ENCODE results near the gene PHF21A. TPM values are rescaled to one million over a fixed set of nuclear protein-coding genes. Genes with fewer than 3 reads are reported as not detected.

PHF21A gene
- total RNA-seq, 1 experiment from 2014 or later: 29.4 TPM

GRCh38 chr11:45927332-45927683, 193.9 kb downstream of the PHF21A start:
- Mint-ChIP-seq H3K27me3 (ENCODE audit: low read depth) (no peaks in the 10 kb centered on the region), H3K27ac (peak overlapping the region; percentile 32; the same call in 1 of the 2 replicates), H3K9me3 (no peaks in the 10 kb centered on the region), H3K4me1 (peaks cover 8% of the 10 kb centered on the region), H3K4me3 (no peak overlapping the region), H3K36me3 (peaks cover 32% of the 10 kb centered on the region)
- ChIA-PET CTCF (interaction anchor here (1.0 kb wide), 1 partner anchor 38 kb away, joined by 4 read pairs; no protein-coding TSS in a partner anchor), POLR2A (no interaction called here)
- no peak for ATAC-seq
- TF ChIP-seq SOX15 (CRISPR knock-in tag; IDR thresholded peaks at IDR 0.05) (no peak), ZNF232 (CRISPR knock-in tag; IDR thresholded peaks at IDR 0.05) (no peak), ZNF416 (CRISPR knock-in tag; IDR thresholded peaks at IDR 0.05) (0 out of 2 replicates have a peak, but pooled peaks have one; percentile 21)
- no peak for DNase-seq (ENCODE audit: low spot score)

GRCh38 chr11:45926536-45927331, 194.5 kb downstream of the PHF21A start:
- peaks cover 8% of the 10 kb centered on the region for H3K4me1 Mint-ChIP-seq
- POLR2A ChIA-PET: no interaction called here
- H3K27ac Mint-ChIP-seq: no peak overlapping the region
- no peaks in the 10 kb centered on the region for H3K9me3 Mint-ChIP-seq
- H3K27me3 Mint-ChIP-seq (ENCODE audit: low read depth): no peaks in the 10 kb centered on the region
- peaks cover 28% of the 10 kb centered on the region for H3K36me3 Mint-ChIP-seq
- ATAC-seq: no peak
- TF ChIP-seq GRHL2 (CRISPR knock-in tag; IDR thresholded peaks at IDR 0.05; ENCODE audit: insufficient replicate concordance, severe bottlenecking) (no peak), FOXJ3 (CRISPR knock-in tag; IDR thresholded peaks at IDR 0.05; ENCODE audit: borderline replicate concordance) (no peak), ZNF317 (CRISPR knock-in tag; IDR thresholded peaks at IDR 0.05; ENCODE audit: borderline replicate concordance, low read depth) (no peak), ZNF121 (CRISPR knock-in tag; IDR thresholded peaks at IDR 0.05) (no peak), JAZF1 (CRISPR knock-in tag; IDR thresholded peaks at IDR 0.05) (no peak), ATF2 (CRISPR knock-in tag; IDR thresholded peaks at IDR 0.05; ENCODE audit: borderline replicate concordance, low read depth) (no peak), HMGA2 (CRISPR knock-in tag; IDR thresholded peaks at IDR 0.05) (no peak), FOXP1 (CRISPR knock-in tag; IDR thresholded peaks at IDR 0.05; ENCODE audit: borderline replicate concordance) (no peak), E2F4 (CRISPR knock-in tag; IDR thresholded peaks at IDR 0.05; ENCODE audit: borderline replicate concordance, low read depth) (no peak), TEAD4 (CRISPR knock-in tag; IDR thresholded peaks at IDR 0.05) (no peak), TP53 (CRISPR knock-in tag; IDR thresholded peaks at IDR 0.05) (no peak), AR (CRISPR knock-in tag; IDR thresholded peaks at IDR 0.05) (no peak)
- no peak for DNase-seq (ENCODE audit: low spot score)
- CTCF ChIA-PET: interaction anchor here (0.6 to 2.3 kb wide), 4 partner anchors 38 to 425 kb away, joined by 3 to 5 read pairs (median 4); no protein-coding TSS in a partner anchor
- H3K4me3 Mint-ChIP-seq: no peak overlapping the region

GRCh38 chr11:45926001-45926401, 195.3 kb downstream of the PHF21A start:
- H3K9me3 Mint-ChIP-seq: no peaks in the 10 kb centered on the region
- no peak overlapping the region for H3K4me3 Mint-ChIP-seq
- H3K27ac Mint-ChIP-seq: no peak overlapping the region
- ChIA-PET POLR2A (no interaction called here), CTCF (interaction anchor here (0.7 to 2.3 kb wide), 3 partner anchors 33 to 81 kb away, joined by 3 to 5 read pairs (median 4); no protein-coding TSS in a partner anchor)
- H3K4me1 Mint-ChIP-seq: peaks cover 14% of the 10 kb centered on the region
- peaks cover 2% of the 10 kb centered on the region; the same call in 1 of the 2 replicates for H3K27me3 Mint-ChIP-seq (ENCODE audit: low read depth)
- DNase-seq (ENCODE audit: low spot score): no peak
- no peak for ATAC-seq
- peaks cover 25% of the 10 kb centered on the region for H3K36me3 Mint-ChIP-seq
- no peak for TF ChIP-seq ATF3 (CRISPR knock-in tag; conservative IDR thresholded peaks at IDR 0.05)
- TF ChIP-seq MYBL2 (CRISPR knock-in tag; IDR thresholded peaks at IDR 0.05): no peak
- TF ChIP-seq ZNF423 (CRISPR knock-in tag; IDR thresholded peaks at IDR 0.05): no peak
- no peak for TF ChIP-seq SOX15 (CRISPR knock-in tag; IDR thresholded peaks at IDR 0.05)
- TF ChIP-seq AFF4 (CRISPR knock-in tag; IDR thresholded peaks at IDR 0.05; ENCODE audit: borderline replicate concordance): no peak
- no peak for TF ChIP-seq GTF2I (CRISPR knock-in tag; conservative IDR thresholded peaks at IDR 0.05)
- TF ChIP-seq ELF4 (CRISPR knock-in tag; IDR thresholded peaks at IDR 0.05; ENCODE audit: low read depth): no peak
- no peak for TF ChIP-seq NFE2L1 (CRISPR knock-in tag; IDR thresholded peaks at IDR 0.05)
- TF ChIP-seq MAX (CRISPR knock-in tag; IDR thresholded peaks at IDR 0.05): no peak

Measured in WTC11 (cell line).